Prostate gland (tissue), 2 donors: ENCODE data around the gene RPL28.

Source experiments
- POLR2A ChIP-seq: fragments of 450-650 bp; IDR thresholded peaks from one replicate; pipeline ENCODE4 v1.6.1; 2016; ENCODE audit warnings: antibody characterized with exemption, mild to moderate bottlenecking
- TF ChIP-seq, protein P1 (sequence below), 4 experiments: fragments of 200-600 bp in 2 of 4; fragments of 450-650 bp in 2 of 4; sonication (generic) in 2 of 4; IDR thresholded peaks; 1 replicate in 3 of 4; 2 replicates in 1 of 4; pipeline ENCODE4 v1.5.1; 2016 to 2019; ENCODE audit warnings: antibody characterized with exemption in 4 of 4, mild to moderate bottlenecking in 2 of 4, moderate library complexity in 2 of 4

DNA sequence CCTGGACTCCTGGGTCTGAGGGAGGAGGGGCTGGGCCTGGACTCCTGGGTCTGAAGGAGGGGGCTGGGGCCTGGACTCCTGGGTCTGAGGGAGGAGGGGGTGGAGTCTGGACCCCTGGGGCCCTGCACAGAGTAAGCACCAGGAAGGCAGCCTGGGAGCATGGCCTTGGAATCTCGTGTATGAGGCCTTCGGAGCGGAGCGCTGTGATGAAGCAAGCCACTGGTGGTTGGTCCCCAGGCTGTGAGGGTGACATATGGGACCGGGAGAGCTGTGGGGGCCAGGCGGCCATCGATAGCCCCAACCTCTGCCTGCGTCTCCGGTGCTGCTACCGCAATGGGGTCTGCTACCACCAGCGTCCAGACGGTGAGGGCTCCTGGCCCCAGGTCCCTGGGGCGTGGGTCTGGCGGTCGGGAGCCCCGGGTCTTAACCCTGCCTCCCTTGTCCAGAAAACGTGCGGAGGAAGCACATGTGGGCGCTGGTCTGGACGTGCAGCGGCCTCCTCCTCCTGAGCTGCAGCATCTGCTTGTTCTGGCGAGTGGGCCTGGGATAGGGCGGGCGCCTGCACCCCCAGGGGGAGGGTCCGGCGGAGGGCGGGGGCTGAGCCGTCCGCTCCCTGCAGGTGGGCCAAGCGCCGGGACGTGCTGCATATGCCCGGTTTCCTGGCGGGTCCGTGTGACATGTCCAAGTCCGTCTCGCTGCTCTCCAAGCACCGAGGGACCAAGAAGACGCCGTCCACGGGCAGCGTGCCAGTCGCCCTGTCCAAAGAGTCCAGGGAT lies 8.2 kb upstream of the RPL28 start:
- TF ChIP-seq, protein P1, sequence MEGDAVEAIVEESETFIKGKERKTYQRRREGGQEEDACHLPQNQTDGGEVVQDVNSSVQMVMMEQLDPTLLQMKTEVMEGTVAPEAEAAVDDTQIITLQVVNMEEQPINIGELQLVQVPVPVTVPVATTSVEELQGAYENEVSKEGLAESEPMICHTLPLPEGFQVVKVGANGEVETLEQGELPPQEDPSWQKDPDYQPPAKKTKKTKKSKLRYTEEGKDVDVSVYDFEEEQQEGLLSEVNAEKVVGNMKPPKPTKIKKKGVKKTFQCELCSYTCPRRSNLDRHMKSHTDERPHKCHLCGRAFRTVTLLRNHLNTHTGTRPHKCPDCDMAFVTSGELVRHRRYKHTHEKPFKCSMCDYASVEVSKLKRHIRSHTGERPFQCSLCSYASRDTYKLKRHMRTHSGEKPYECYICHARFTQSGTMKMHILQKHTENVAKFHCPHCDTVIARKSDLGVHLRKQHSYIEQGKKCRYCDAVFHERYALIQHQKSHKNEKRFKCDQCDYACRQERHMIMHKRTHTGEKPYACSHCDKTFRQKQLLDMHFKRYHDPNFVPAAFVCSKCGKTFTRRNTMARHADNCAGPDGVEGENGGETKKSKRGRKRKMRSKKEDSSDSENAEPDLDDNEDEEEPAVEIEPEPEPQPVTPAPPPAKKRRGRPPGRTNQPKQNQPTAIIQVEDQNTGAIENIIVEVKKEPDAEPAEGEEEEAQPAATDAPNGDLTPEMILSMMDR (IDR thresholded peaks at IDR 0.05), result no peak
- TF ChIP-seq POLR2A, result no peak
